ENCODE measurements around the gene ANKRD40. TPM values are rescaled to one million over a fixed set of nuclear protein-coding genes. Genes with fewer than 3 reads are reported as not detected.

The ANKRD40 gene
- total and polyA plus RNA-seq, 2 donors from 2014 or later, result 15.8 to 37.6 TPM

DNA sequence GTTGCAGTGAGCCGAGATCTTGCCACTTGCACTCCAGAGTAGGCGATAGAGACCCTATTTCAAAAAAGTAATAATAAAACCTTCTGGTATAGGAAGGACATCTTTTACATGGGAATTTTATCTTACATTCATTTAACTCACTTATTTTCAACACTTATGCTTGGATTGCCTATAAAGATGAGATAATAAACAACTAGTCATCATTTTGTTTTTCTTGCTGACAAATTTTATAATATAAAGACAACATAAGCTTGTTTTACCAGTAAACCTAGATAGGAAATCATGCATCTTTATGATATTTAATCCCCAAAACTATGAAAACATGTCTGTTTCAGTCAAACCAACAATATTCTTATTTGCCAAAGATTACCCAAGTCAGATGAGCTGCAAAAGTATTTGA lies 56.1 kb downstream of the ANKRD40 start:
- FAIRE-seq (no peak), DNase-seq (no peak)
- Histone ChIP-seq H3K36me3 (ENCODE audit: control insufficient read depth in 2 of 3, insufficient read depth in 3 of 3, low read length in 3 of 3) (no peaks in the 10 kb centered on the region), H3K4me3 (ENCODE audit: low read length in 3 of 3) (no peak overlapping the region), H3K27me3 (ENCODE audit: control insufficient read depth, insufficient read depth, low read length) (no peaks in the 10 kb centered on the region), H3K9me3 (ENCODE audit: control insufficient read depth in 2 of 3, insufficient read depth in 1 of 3, low read length in 3 of 3) (no peaks in the 10 kb centered on the region), H3K9ac (ENCODE audit: low read length in 3 of 3) (no peak overlapping the region), H3K4me1 (ENCODE audit: control insufficient read depth in 2 of 3, insufficient read depth in 2 of 3, low read depth in 1 of 3, low read length in 3 of 3) (no peaks in the 10 kb centered on the region), H3K27ac (ENCODE audit: low read depth in 2 of 2, low read length in 2 of 2) (no peak overlapping the region)
- intact Hi-C loops (cut with DNase I), result no loop called here
- TF ChIP-seq, protein P1, sequence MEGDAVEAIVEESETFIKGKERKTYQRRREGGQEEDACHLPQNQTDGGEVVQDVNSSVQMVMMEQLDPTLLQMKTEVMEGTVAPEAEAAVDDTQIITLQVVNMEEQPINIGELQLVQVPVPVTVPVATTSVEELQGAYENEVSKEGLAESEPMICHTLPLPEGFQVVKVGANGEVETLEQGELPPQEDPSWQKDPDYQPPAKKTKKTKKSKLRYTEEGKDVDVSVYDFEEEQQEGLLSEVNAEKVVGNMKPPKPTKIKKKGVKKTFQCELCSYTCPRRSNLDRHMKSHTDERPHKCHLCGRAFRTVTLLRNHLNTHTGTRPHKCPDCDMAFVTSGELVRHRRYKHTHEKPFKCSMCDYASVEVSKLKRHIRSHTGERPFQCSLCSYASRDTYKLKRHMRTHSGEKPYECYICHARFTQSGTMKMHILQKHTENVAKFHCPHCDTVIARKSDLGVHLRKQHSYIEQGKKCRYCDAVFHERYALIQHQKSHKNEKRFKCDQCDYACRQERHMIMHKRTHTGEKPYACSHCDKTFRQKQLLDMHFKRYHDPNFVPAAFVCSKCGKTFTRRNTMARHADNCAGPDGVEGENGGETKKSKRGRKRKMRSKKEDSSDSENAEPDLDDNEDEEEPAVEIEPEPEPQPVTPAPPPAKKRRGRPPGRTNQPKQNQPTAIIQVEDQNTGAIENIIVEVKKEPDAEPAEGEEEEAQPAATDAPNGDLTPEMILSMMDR (IDR thresholded peaks at IDR 0.05; ENCODE audit: borderline replicate concordance, extremely low read depth, insufficient read depth), result no peak

- H3K27me3 ChIP-seq (ENCODE audit: control insufficient read depth, insufficient read depth, low read length), result no peaks in the 10 kb centered on the region
- no peaks in the 10 kb centered on the region for H3K9me3 ChIP-seq (ENCODE audit: control insufficient read depth in 2 of 3, insufficient read depth in 1 of 3, low read length in 3 of 3)
- no peak overlapping the region for H3K27ac ChIP-seq (ENCODE audit: low read depth in 2 of 2, low read length in 2 of 2)
- TF ChIP-seq, protein P1 (IDR thresholded peaks at IDR 0.05; ENCODE audit: borderline replicate concordance, extremely low read depth, insufficient read depth), result no peak
- intact Hi-C loops (cut with DNase I), result no loop called here
- H3K4me1 ChIP-seq (ENCODE audit: control insufficient read depth in 2 of 3, insufficient read depth in 2 of 3, low read depth in 1 of 3, low read length in 3 of 3), result no peaks in the 10 kb centered on the region
- H3K9ac ChIP-seq (ENCODE audit: low read length in 3 of 3), result no peak overlapping the region
- H3K36me3 ChIP-seq (ENCODE audit: control insufficient read depth in 2 of 3, insufficient read depth in 3 of 3, low read length in 3 of 3), result no peaks in the 10 kb centered on the region
- FAIRE-seq (no peak), DNase-seq (no peak)
- H3K4me3 ChIP-seq (ENCODE audit: low read length in 3 of 3), result no peak overlapping the region
Observed at GRCh38 chr17:50649042-50649908, 58.4 kb downstream of the ANKRD40 start.

GRCh38 chr17:50647187-50647586 lies 60.5 kb downstream of the ANKRD40 start:
- TF ChIP-seq, protein P1 (IDR thresholded peaks at IDR 0.05; ENCODE audit: borderline replicate concordance, extremely low read depth, insufficient read depth), result no peak
- Histone ChIP-seq H3K4me3 (ENCODE audit: low read length in 3 of 3) (no peak overlapping the region), H3K4me1 (ENCODE audit: control insufficient read depth in 2 of 3, insufficient read depth in 2 of 3, low read depth in 1 of 3, low read length in 3 of 3) (peaks cover 0 to 5% (median 2%) of the 10 kb centered on the region in 3 donors), H3K9me3 (ENCODE audit: control insufficient read depth in 2 of 3, insufficient read depth in 1 of 3, low read length in 3 of 3) (no peaks in the 10 kb centered on the region), H3K36me3 (ENCODE audit: control insufficient read depth in 2 of 3, insufficient read depth in 3 of 3, low read length in 3 of 3) (no peaks in the 10 kb centered on the region), H3K27me3 (ENCODE audit: control insufficient read depth, insufficient read depth, low read length) (no peaks in the 10 kb centered on the region), H3K9ac (ENCODE audit: low read length in 3 of 3) (no peak overlapping the region), H3K27ac (ENCODE audit: low read depth in 2 of 2, low read length in 2 of 2) (no peak overlapping the region)
- FAIRE-seq (no peak), DNase-seq (peak in 2 of 5 donors; percentile 11 to 18)
- intact Hi-C loops (cut with DNase I), result no loop called here

Measured in kidney (tissue), 14 donors.